Peyer's patch (tissue), 4 donors: ENCODE measurements around the gene TUBB3. TPM values are rescaled to one million over a fixed set of nuclear protein-coding genes. Genes with fewer than 3 reads are reported as not detected.

ENCODE experiments used
- DNase-seq, 3 donors: peaks; one replicate each; pipeline ENCODE4 v3.0.0-alpha.2; 2017 to 2019
- H3K27ac ChIP-seq, 4 donors: fragments of 200-600 bp; sonication (generic); one replicate each; pipeline ENCODE4 v1.5.1; 2016 to 2019
- H3K27me3 ChIP-seq, 2 donors: fragments of 200-600 bp; sonication (generic); one replicate each; pipeline ENCODE4 v1.5.1; 2019
- H3K36me3 ChIP-seq, 3 donors: fragments of 200-600 bp; sonication (generic); one replicate each; pipeline ENCODE4 v1.5.1; 2016 to 2019
- H3K4me1 ChIP-seq, 4 donors: fragments of 200-600 bp; sonication (generic); one replicate each; pipeline ENCODE4 v1.5.1; 2016 to 2019
- H3K4me3 ChIP-seq, 4 donors: fragments of 200-600 bp; sonication (generic); 1 replicate in 3 of 4; 2 replicates in 1 of 4; pipeline ENCODE4 v1.5.1; 2016 to 2019; ENCODE audit warnings: mild to moderate bottlenecking in 1 of 4
- H3K9me3 ChIP-seq, 4 donors: fragments of 200-600 bp; sonication (generic); one replicate each; pipeline ENCODE4 v1.5.1; 2016 to 2019; ENCODE audit warnings: mild to moderate bottlenecking in 1 of 4
- POLR2A ChIP-seq, 2 donors: fragments of 450-650 bp; IDR thresholded peaks; one replicate each; pipeline ENCODE4 v1.5.1; 2017; ENCODE audit warnings: antibody characterized with exemption in 2 of 2, mild to moderate bottlenecking in 2 of 2, moderate library complexity in 2 of 2
- total RNA-seq, 4 donors: library from RNA; depleted of rRNA; stranded (reverse); fragments of >200 nt; gene quantifications; one replicate each; pipeline ENCODE4 v1.1.0, GENCODE V29; 2016
- TF ChIP-seq, protein P1 (sequence below), 6 experiments: fragments of 450-650 bp in 4 of 6; fragments of 200-600 bp in 2 of 6; sonication (generic) in 1 of 6; IDR thresholded peaks; one replicate each; pipeline ENCODE4 v1.5.1; 2017 to 2019; ENCODE audit warnings: antibody characterized with exemption in 6 of 6, mild to moderate bottlenecking in 3 of 6, moderate library complexity in 1 of 6

Gene TUBB3
- total RNA-seq, 4 donors from 2014 or later = 2.1 to 12.4 (median 4.6) TPM

DNA sequence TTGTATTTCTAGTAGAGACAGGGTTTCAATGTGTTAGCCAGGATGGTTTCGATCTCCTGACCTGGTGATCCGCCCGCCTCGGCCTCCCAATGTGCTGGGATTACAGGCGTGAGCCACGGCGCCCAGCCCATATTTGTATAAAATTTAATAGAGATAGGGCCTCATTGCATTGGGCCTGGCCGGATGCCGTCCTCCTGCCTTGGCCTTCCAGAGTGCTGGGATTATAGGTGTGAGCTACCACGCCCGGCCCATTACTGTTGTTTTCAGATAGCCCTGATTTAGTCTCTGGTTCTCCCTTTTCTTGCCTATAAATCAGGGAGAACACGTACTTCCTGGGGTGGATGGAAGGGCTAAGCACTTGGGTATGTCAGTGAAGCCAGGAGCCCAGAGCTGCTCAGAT, 28.9 kb downstream of the TUBB3 start:
- Histone ChIP-seq H3K4me1 (peaks cover 0 to 40% (median 11%) of the 10 kb centered on the region in 4 donors), H3K27me3 (no peaks in the 10 kb centered on the region), H3K36me3 (peaks cover 0 to 5% (median 0%) of the 10 kb centered on the region in 3 donors), H3K27ac (no peak overlapping the region), H3K9me3 (peaks cover 0 to 7% (median 0%) of the 10 kb centered on the region in 4 donors), H3K4me3 (no peak overlapping the region)
- TF ChIP-seq, protein P1, sequence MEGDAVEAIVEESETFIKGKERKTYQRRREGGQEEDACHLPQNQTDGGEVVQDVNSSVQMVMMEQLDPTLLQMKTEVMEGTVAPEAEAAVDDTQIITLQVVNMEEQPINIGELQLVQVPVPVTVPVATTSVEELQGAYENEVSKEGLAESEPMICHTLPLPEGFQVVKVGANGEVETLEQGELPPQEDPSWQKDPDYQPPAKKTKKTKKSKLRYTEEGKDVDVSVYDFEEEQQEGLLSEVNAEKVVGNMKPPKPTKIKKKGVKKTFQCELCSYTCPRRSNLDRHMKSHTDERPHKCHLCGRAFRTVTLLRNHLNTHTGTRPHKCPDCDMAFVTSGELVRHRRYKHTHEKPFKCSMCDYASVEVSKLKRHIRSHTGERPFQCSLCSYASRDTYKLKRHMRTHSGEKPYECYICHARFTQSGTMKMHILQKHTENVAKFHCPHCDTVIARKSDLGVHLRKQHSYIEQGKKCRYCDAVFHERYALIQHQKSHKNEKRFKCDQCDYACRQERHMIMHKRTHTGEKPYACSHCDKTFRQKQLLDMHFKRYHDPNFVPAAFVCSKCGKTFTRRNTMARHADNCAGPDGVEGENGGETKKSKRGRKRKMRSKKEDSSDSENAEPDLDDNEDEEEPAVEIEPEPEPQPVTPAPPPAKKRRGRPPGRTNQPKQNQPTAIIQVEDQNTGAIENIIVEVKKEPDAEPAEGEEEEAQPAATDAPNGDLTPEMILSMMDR (IDR thresholded peaks at IDR 0.05) = no peak
- no peak for TF ChIP-seq POLR2A (IDR thresholded peaks at IDR 0.05)
- no peak for DNase-seq

DNA sequence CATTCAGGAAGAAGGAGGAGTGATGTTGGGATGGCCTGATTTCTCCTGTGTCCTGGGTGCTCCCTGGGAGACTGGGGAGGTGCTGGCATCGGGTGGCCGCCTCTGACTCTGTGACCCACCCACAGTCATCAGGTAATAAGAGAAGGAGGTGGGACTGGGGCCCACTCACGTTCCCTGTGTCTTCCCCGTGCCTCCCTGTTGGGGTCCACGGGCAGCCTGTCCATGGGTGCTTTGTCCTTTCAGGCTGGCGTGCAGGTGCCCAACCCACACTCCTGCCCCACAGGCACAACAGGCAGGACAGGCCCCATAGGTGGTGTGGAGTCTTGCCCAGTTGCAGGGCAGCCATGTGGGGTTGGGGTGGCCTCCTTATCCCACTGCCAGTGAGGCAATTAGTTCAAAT, 29.4 kb downstream of the TUBB3 start:
- peak in 1 of 3 donors; percentile 45 for DNase-seq

DNA sequence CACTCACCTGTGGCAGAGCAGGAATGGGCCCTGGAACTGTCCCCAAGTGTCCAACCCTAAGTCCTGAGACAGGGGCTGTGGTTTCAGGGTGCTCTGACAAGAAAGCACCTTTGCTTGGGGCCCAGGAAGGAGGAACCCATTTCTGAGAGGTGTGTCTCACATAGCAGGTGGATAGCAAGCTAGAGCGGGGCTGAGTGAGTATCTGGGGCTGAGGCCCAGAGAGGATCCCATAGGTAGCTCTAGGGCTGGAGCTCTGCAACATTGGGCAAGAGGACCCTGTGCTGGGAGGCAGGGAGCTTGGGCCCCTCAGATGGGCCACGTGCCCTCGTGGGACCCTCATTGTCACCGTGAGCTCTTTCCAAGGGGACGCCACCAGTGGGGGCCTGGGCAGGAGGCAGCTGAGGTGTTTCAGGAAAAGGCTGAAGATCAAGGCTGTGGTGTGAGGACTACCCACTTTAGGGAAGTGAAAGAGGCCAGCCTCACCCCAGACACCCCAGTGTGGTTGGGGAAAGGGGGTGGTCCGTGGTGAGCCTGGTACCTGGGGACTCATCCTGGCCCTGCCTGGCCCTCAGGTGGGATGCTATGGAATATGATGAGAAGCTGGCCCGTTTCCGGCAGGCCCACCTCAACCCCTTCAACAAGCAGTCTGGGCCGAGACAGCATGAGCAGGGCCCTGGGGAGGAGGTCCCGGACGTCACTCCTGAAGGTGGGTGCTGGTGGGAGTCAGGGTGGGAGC, 30.7 kb downstream of the TUBB3 start:
- Histone ChIP-seq H3K27me3 (no peaks in the 10 kb centered on the region), H3K36me3 (peaks cover 0 to 15% (median 0%) of the 10 kb centered on the region in 3 donors), H3K4me1 (peaks cover 0 to 33% (median 7%) of the 10 kb centered on the region in 4 donors), H3K9me3 (peaks cover 0 to 7% (median 0%) of the 10 kb centered on the region in 4 donors), H3K4me3 (no peak overlapping the region), H3K27ac (peak overlapping the region in 1 of 4 donors; percentile 27)
- TF ChIP-seq, protein P1 (IDR thresholded peaks at IDR 0.05) = no peak
- TF ChIP-seq POLR2A (IDR thresholded peaks at IDR 0.05) = no peak
- DNase-seq = peak; percentile 33 to 61 (median 55)

More for the DNA sequence above, 29.4 kb downstream of the TUBB3 start:
- peaks cover 0 to 7% (median 0%) of the 10 kb centered on the region in 4 donors for H3K9me3 ChIP-seq
- H3K27me3 ChIP-seq = no peaks in the 10 kb centered on the region
- peaks cover 0 to 38% (median 10%) of the 10 kb centered on the region in 4 donors for H3K4me1 ChIP-seq
- H3K4me3 ChIP-seq = no peak overlapping the region
- no peak for TF ChIP-seq POLR2A (IDR thresholded peaks at IDR 0.05)
- TF ChIP-seq, protein P1 (IDR thresholded peaks at IDR 0.05) = no peak
- peaks cover 0 to 9% (median 0%) of the 10 kb centered on the region in 3 donors for H3K36me3 ChIP-seq
- no peak overlapping the region for H3K27ac ChIP-seq

DNA sequence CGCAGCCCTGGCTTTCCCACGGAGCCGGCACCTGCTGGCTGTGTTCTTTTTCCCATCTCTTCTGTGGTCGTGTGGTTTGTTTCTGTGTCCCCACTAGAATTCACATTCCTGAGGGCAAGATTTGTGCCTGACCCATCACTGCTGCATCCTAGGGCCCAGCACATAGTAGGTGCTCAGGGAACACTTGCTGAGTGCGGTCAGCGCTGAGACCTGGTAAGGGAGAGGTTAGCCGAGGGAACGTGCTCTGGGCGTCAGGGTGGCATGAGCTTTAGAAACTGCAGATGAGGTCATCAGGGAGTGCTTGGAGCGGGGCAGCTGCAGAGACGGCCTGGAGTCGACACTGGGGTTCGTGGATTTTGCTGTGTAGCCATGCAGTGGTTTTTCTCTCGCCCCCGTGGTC, 31.3 kb downstream of the TUBB3 start:
- no peaks in the 10 kb centered on the region for H3K27me3 ChIP-seq
- H3K36me3 ChIP-seq = peaks cover 0 to 15% (median 0%) of the 10 kb centered on the region in 3 donors
- no peak overlapping the region for H3K4me3 ChIP-seq
- peaks cover 0 to 2% (median 0%) of the 10 kb centered on the region in 4 donors for H3K9me3 ChIP-seq
- no peak for TF ChIP-seq POLR2A (IDR thresholded peaks at IDR 0.05)
- TF ChIP-seq, protein P1 (IDR thresholded peaks at IDR 0.05) = no peak
- H3K4me1 ChIP-seq = peaks cover 0 to 29% (median 5%) of the 10 kb centered on the region in 4 donors
- H3K27ac ChIP-seq = no peak overlapping the region
- peak in 1 of 3 donors; percentile 44 for DNase-seq

DNA sequence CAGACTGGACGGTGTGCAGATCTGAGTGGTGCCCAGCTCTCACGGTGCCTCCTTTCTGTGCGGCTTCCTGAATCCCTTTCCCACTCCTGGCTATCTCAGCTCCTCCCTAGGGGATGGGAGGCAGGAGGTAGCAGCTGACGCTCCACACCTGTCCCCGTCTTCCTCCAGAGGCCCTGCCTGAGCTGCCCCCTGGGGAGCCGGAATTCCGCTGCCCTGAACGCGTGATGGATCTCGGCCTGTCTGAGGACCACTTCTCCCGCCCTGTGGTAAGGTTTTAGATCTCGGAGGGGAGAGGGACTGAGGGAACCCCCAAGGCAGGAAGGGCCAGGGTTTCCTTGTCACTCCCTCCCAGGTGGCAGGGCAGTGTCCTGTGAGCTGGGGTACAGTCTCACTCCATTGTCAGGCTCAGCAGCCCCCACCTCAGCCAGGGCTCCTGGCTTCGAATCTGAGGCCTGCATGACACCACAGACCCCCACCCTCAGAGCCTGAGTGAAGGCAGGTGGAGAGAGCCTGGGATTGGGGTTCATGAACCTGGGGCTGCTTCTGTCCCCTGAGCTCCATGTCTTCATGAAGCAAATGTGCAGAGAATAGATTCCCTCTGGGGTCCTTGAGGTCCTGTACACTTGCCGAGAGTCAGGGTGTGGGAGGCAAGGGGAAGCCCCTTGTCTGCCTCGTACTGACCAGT, 32.0 kb downstream of the TUBB3 start:
- Histone ChIP-seq H3K9me3 (no peaks in the 10 kb centered on the region), H3K4me3 (no peak overlapping the region), H3K4me1 (peaks cover 0 to 25% (median 3%) of the 10 kb centered on the region in 4 donors), H3K27ac (no peak overlapping the region), H3K27me3 (no peaks in the 10 kb centered on the region), H3K36me3 (peaks cover 0 to 15% (median 0%) of the 10 kb centered on the region in 3 donors)
- TF ChIP-seq POLR2A (IDR thresholded peaks at IDR 0.05) = no peak
- TF ChIP-seq, protein P1 (IDR thresholded peaks at IDR 0.05) = no peak
- DNase-seq = no peak
